HAP-1 (cell line): Measurements from ENCODE around the gene CAD.
"Not testable (repeated sequence)": the region's sequence is repeated elsewhere in the genome, so short reads cannot be mapped to it uniquely, and the experiment has no call there.

Experiments used
- DNase-seq, 2 experiments: peaks; one replicate each; pipeline ENCODE4 v3.0.0-alpha.2; 2016 to 2020; ENCODE audit warnings: low spot score in 2 of 2
- H3K27me3 ChIP-seq: fragments of 250-450 bp; sonication (Bioruptor Pico); 2 replicates; pipeline ENCODE4 v1.5.1; 2020; ENCODE audit warnings: low read depth, mild to moderate bottlenecking, moderate library complexity
- H3K36me3 ChIP-seq: fragments of 250-450 bp; sonication (Bioruptor Pico); replicated peaks from 2 replicates; pipeline ENCODE4 v1.5.1; 2020; ENCODE audit warnings: mild to moderate bottlenecking
- H3K4me1 ChIP-seq: fragments of 250-450 bp; sonication (Bioruptor Pico); 2 replicates; pipeline ENCODE4 v1.5.1; 2020; ENCODE audit warnings: mild to moderate bottlenecking
- H3K4me3 ChIP-seq: fragments of 250-450 bp; sonication (Bioruptor Pico); 2 replicates; pipeline ENCODE4 v1.5.1; 2020; ENCODE audit warnings: mild to moderate bottlenecking, moderate library complexity
- H3K9me3 ChIP-seq: fragments of 250-450 bp; sonication (Bioruptor Pico); 2 replicates; pipeline ENCODE4 v1.5.1; 2020; ENCODE audit warnings: mild to moderate bottlenecking, moderate library complexity
- in situ Hi-C: fragments of 300-500 bp; cut with MboI; formaldehyde crosslinking; loops from 3 replicates; pipeline ENCODE4 v1.14.3; 2020; ENCODE audit warnings: low sequenced_read_pairs, inconsistent platforms, mixed read lengths

Gene CAD

GRCh38 chr2:27186613-27187345 lies 30.4 kb upstream of the CAD start:
- in situ Hi-C loops, result loop anchor here (25.0 kb wide), 1 partner anchor 224 kb away; the partner anchor contains the start of gene MAPRE3
- H3K36me3 ChIP-seq, result no peaks in the 10 kb centered on the region
- H3K9me3 ChIP-seq, result no peaks in the 10 kb centered on the region
- no peak for DNase-seq
- no peaks in the 10 kb centered on the region for H3K27me3 ChIP-seq
- no peaks in the 10 kb centered on the region for H3K4me1 ChIP-seq
- no peak overlapping the region for H3K4me3 ChIP-seq

GRCh38 chr2:27189989-27190388 lies 27.2 kb upstream of the CAD start:
- in situ Hi-C loops, result loop anchor here (25.0 kb wide), 1 partner anchor 228 kb away; the partner anchor contains the start of gene MAPRE3
- H3K36me3 ChIP-seq, result no peaks in the 10 kb centered on the region
- H3K9me3 ChIP-seq, result no peaks in the 10 kb centered on the region
- no peak overlapping the region for H3K4me3 ChIP-seq
- no peak for DNase-seq
- H3K27me3 ChIP-seq, result no peaks in the 10 kb centered on the region
- no peaks in the 10 kb centered on the region for H3K4me1 ChIP-seq

- DNase-seq, result peak in 1 of 2 experiments; percentile 57
- no peak overlapping the region for H3K4me3 ChIP-seq
- no peaks in the 10 kb centered on the region for H3K27me3 ChIP-seq
- no peaks in the 10 kb centered on the region for H3K9me3 ChIP-seq
- no peaks in the 10 kb centered on the region for H3K36me3 ChIP-seq
- no peaks in the 10 kb centered on the region for H3K4me1 ChIP-seq
- in situ Hi-C loops, result loop anchor here (25.0 kb wide), 1 partner anchor 229 kb away; the partner anchor contains the start of gene MAPRE3
These were observed 25.9 kb upstream of the CAD start for GRCh38 chr2:27191070-27191829.

GRCh38 chr2:27194538-27195354 lies 22.4 kb upstream of the CAD start:
- in situ Hi-C loops, result loop anchor here (25.0 kb wide), 1 partner anchor 232 kb away; the partner anchor contains the start of gene MAPRE3
- no peaks in the 10 kb centered on the region for H3K9me3 ChIP-seq
- DNase-seq, result no peak
- no peak overlapping the region for H3K4me3 ChIP-seq
- no peaks in the 10 kb centered on the region for H3K27me3 ChIP-seq
- H3K4me1 ChIP-seq, result no peaks in the 10 kb centered on the region
- peaks cover 9% of the 10 kb centered on the region for H3K36me3 ChIP-seq

GRCh38 chr2:27195799-27196198 lies 21.4 kb upstream of the CAD start:
- in situ Hi-C loops, result loop anchor here (25.0 kb wide), 1 partner anchor 233 kb away; the partner anchor contains the start of gene MAPRE3
- H3K9me3 ChIP-seq, H3K4me1 ChIP-seq, DNase-seq, H3K4me3 ChIP-seq, H3K27me3 ChIP-seq: not testable (repeated sequence)
- peaks cover 16% of the 10 kb centered on the region for H3K36me3 ChIP-seq

GRCh38 chr2:27198068-27198467 lies 19.1 kb upstream of the CAD start:
- not testable (repeated sequence) for H3K4me3 ChIP-seq, H3K9me3 ChIP-seq, DNase-seq, H3K4me1 ChIP-seq, H3K27me3 ChIP-seq
- H3K36me3 ChIP-seq, result peaks cover 32% of the 10 kb centered on the region
- in situ Hi-C loops, result loop anchor here (25.0 kb wide), 1 partner anchor 236 kb away; the partner anchor contains the start of gene MAPRE3

- no peak for DNase-seq
- no peak overlapping the region for H3K4me3 ChIP-seq
- in situ Hi-C loops, result loop anchor here (25.0 kb wide), 1 partner anchor 236 kb away; the partner anchor contains the start of gene MAPRE3
- H3K4me1 ChIP-seq, result no peaks in the 10 kb centered on the region
- H3K9me3 ChIP-seq, result no peaks in the 10 kb centered on the region
- no peaks in the 10 kb centered on the region for H3K27me3 ChIP-seq
- peaks cover 38% of the 10 kb centered on the region for H3K36me3 ChIP-seq
These were observed 18.5 kb upstream of the CAD start for GRCh38 chr2:27198627-27199026.

GRCh38 chr2:27199241-27199640 lies 17.9 kb upstream of the CAD start:
- DNase-seq, result no peak
- in situ Hi-C loops, result loop anchor here (25.0 kb wide), 1 partner anchor 237 kb away; the partner anchor contains the start of gene MAPRE3
- no peak overlapping the region for H3K4me3 ChIP-seq
- H3K36me3 ChIP-seq, result peaks cover 44% of the 10 kb centered on the region
- H3K4me1 ChIP-seq, result no peaks in the 10 kb centered on the region
- H3K9me3 ChIP-seq, result no peaks in the 10 kb centered on the region
- no peaks in the 10 kb centered on the region for H3K27me3 ChIP-seq

- in situ Hi-C loops, result no loop called here
- Histone ChIP-seq H3K27me3 (no peaks in the 10 kb centered on the region), H3K36me3 (peaks cover 68% of the 10 kb centered on the region), H3K4me3 (no peak overlapping the region), H3K9me3 (no peaks in the 10 kb centered on the region), H3K4me1 (no peaks in the 10 kb centered on the region)
- DNase-seq, result no peak
These were observed 15.5 kb upstream of the CAD start for GRCh38 chr2:27201675-27202074.

GRCh38 chr2:27202854-27203253 lies 14.3 kb upstream of the CAD start:
- no peaks in the 10 kb centered on the region for H3K9me3 ChIP-seq
- in situ Hi-C loops, result no loop called here
- H3K36me3 ChIP-seq, result peaks cover 80% of the 10 kb centered on the region
- no peak overlapping the region for H3K4me3 ChIP-seq
- H3K27me3 ChIP-seq, result no peaks in the 10 kb centered on the region
- DNase-seq, result no peak
- no peaks in the 10 kb centered on the region for H3K4me1 ChIP-seq

- H3K4me3 ChIP-seq, result no peak overlapping the region
- in situ Hi-C loops, result no loop called here
- H3K4me1 ChIP-seq, result no peaks in the 10 kb centered on the region; the same call in 1 of the 2 replicates
- H3K9me3 ChIP-seq, result no peaks in the 10 kb centered on the region
- H3K36me3 ChIP-seq, result peaks cover 88% of the 10 kb centered on the region
- H3K27me3 ChIP-seq, result no peaks in the 10 kb centered on the region
- DNase-seq, result no peak
These were observed 13.4 kb upstream of the CAD start for GRCh38 chr2:27203741-27204140.

GRCh38 chr2:27204566-27204965 lies 12.6 kb upstream of the CAD start:
- H3K4me1 ChIP-seq, result peaks cover 7% of the 10 kb centered on the region
- no peak overlapping the region for H3K4me3 ChIP-seq
- DNase-seq, result no peak
- peaks cover 86% of the 10 kb centered on the region for H3K36me3 ChIP-seq
- in situ Hi-C loops, result no loop called here
- H3K27me3 ChIP-seq, result no peaks in the 10 kb centered on the region
- H3K9me3 ChIP-seq, result no peaks in the 10 kb centered on the region

GRCh38 chr2:27205206-27205605 lies 12.0 kb upstream of the CAD start:
- no peaks in the 10 kb centered on the region for H3K27me3 ChIP-seq
- H3K4me3 ChIP-seq, result no peak overlapping the region
- peaks cover 80% of the 10 kb centered on the region for H3K36me3 ChIP-seq
- peaks cover 11% of the 10 kb centered on the region for H3K4me1 ChIP-seq
- in situ Hi-C loops, result no loop called here
- no peak for DNase-seq
- H3K9me3 ChIP-seq, result no peaks in the 10 kb centered on the region
